Karpas-422 (cell line): ENCODE measurements around the gene RCHY1. TPM values are rescaled to one million over a fixed set of nuclear protein-coding genes. Genes with fewer than 3 reads are reported as not detected.
"Not testable (repeated sequence)": the region's sequence is repeated elsewhere in the genome, so short reads cannot be mapped to it uniquely, and the experiment has no call there.

Experiments
- DNase-seq: peaks from one replicate; pipeline ENCODE4 v3.0.0-alpha.2; 2015
- H2AFZ ChIP-seq: fragments of 200-600 bp; sonication (generic); 2 replicates; pipeline ENCODE4 v1.6.1; 2014; ENCODE audit warnings: antibody characterized with exemption, low read length, mixed read lengths
- H3K27ac ChIP-seq: fragments of 200-600 bp; sonication (generic); 2 replicates; pipeline ENCODE4 v1.5.1; 2014; ENCODE audit warnings: mild to moderate bottlenecking, low read length, moderate library complexity
- H3K27me3 ChIP-seq: fragments of 200-600 bp; sonication (generic); 2 replicates; pipeline ENCODE4 v1.6.1; 2014; ENCODE audit warnings: low read length, mixed read lengths
- H3K36me3 ChIP-seq: fragments of 200-600 bp; sonication (generic); 2 replicates; pipeline ENCODE4 v1.6.1; 2014; ENCODE audit warnings: low read length, mixed read lengths; ENCODE audit not compliant: insufficient read depth
- H3K4me1 ChIP-seq: fragments of 200-600 bp; sonication (generic); 2 replicates; pipeline ENCODE4 v1.6.1; 2014; ENCODE audit warnings: mild to moderate bottlenecking, low read length, mixed read lengths
- H3K4me2 ChIP-seq: fragments of 200-600 bp; sonication (generic); 2 replicates; pipeline ENCODE4 v1.6.1; 2014; ENCODE audit warnings: low read length, low read depth, mild to moderate bottlenecking; ENCODE audit not compliant: poor library complexity, severe bottlenecking
- H3K4me3 ChIP-seq: fragments of 200-600 bp; sonication (generic); 2 replicates; pipeline ENCODE4 v1.5.1; 2014; ENCODE audit warnings: mild to moderate bottlenecking, antibody characterized with exemption, low read length, mixed read lengths
- H3K79me2 ChIP-seq: fragments of 200-600 bp; sonication (generic); 2 replicates; pipeline ENCODE4 v1.6.1; 2014; ENCODE audit warnings: mild to moderate bottlenecking, low read length, mixed read lengths
- H3K9ac ChIP-seq: fragments of 200-600 bp; sonication (generic); 2 replicates; pipeline ENCODE4 v1.6.0; 2014; ENCODE audit warnings: low read length
- H3K9me2 ChIP-seq: fragments of 200-600 bp; sonication (generic), shearing (Covaris generic); replicated peaks from 2 replicates; pipeline ENCODE4 v1.6.0; 2014; ENCODE audit warnings: mild to moderate bottlenecking, low read length, moderate library complexity; ENCODE audit not compliant: insufficient read depth
- H3K9me3 ChIP-seq: fragments of 300-700, 200-600 bp; sonication (generic); 2 replicates; pipeline ENCODE4 v1.6.1; 2014; ENCODE audit warnings: low read length, mixed read lengths
- H4K20me1 ChIP-seq: fragments of 200-600 bp; sonication (generic); 2 replicates; pipeline ENCODE4 v1.6.1; 2014; ENCODE audit warnings: mild to moderate bottlenecking, antibody characterized with exemption, low read length, low read depth; ENCODE audit not compliant: insufficient read depth
- total RNA-seq: library from RNA; depleted of rRNA; stranded (reverse); fragments of >200 nt; shearing (Covaris generic); gene quantifications from 2 replicates; pipeline ENCODE4 v1.2.3, GENCODE V29; 2014; ENCODE audit warnings: low replicate concordance

RCHY1 gene
- total RNA-seq, 1 experiment from 2014 or later, result 13.7 TPM

- Histone ChIP-seq H4K20me1 (no peaks in the 10 kb centered on the region), H2AFZ (no peak overlapping the region), H3K4me3 (no peak overlapping the region), H3K79me2 (0 out of 2 replicates have a peak, but pooled peaks cover under 1% of the 10 kb centered on the region), H3K9ac (no peak overlapping the region), H3K4me1 (no peaks in the 10 kb centered on the region), H3K9me3 (no peaks in the 10 kb centered on the region), H3K27ac (no peak overlapping the region), H3K27me3 (no peaks in the 10 kb centered on the region), H3K9me2 (no peaks in the 10 kb centered on the region), H3K36me3 (peaks cover 15% of the 10 kb centered on the region), H3K4me2 (no peak overlapping the region)
- DNase-seq, result no peak
Observed at GRCh38 chr4:75530556-75531322, 16.5 kb upstream of the RCHY1 start.

GRCh38 chr4:75527482-75527881 lies 13.3 kb upstream of the RCHY1 start:
- no peak overlapping the region for H3K4me3 ChIP-seq
- no peak overlapping the region for H3K9ac ChIP-seq
- H3K36me3 ChIP-seq, result peaks cover 18% of the 10 kb centered on the region
- no peak overlapping the region for H3K27ac ChIP-seq
- H3K79me2 ChIP-seq, result 0 out of 2 replicates have a peak, but pooled peaks cover 3% of the 10 kb centered on the region
- no peaks in the 10 kb centered on the region for H3K4me1 ChIP-seq
- no peak overlapping the region for H3K4me2 ChIP-seq
- H3K9me2 ChIP-seq, result no peaks in the 10 kb centered on the region
- H3K27me3 ChIP-seq, result no peaks in the 10 kb centered on the region
- no peak overlapping the region for H2AFZ ChIP-seq
- no peaks in the 10 kb centered on the region for H3K9me3 ChIP-seq
- no peak for DNase-seq
- no peaks in the 10 kb centered on the region for H4K20me1 ChIP-seq

DNA sequence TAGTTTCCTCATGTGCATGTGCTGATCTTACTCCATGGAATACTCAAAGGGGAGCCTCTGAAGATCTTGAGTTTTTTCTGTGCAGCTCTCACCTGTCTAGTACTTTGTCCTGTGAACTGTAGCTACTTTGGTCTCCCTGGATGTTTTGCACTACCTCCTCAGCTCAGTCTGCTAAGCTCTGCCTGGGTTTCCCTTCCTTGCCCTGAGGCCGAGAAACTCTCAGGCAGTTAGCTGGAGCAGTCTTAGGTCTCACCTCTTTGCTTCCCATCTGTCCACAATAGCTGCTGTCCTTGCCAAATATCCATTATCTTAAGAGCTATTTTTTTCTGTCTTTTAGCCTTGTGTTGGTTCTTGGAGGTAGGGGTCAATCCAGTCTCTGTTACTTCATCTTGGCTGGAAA lies 11.7 kb upstream of the RCHY1 start:
- H3K4me1 ChIP-seq, result no peaks in the 10 kb centered on the region
- no peak overlapping the region for H3K27ac ChIP-seq
- no peak overlapping the region for H3K4me3 ChIP-seq
- H3K27me3 ChIP-seq, result no peaks in the 10 kb centered on the region
- H3K9ac ChIP-seq, result no peak overlapping the region
- H3K36me3 ChIP-seq, result peaks cover 15% of the 10 kb centered on the region
- no peak overlapping the region for H2AFZ ChIP-seq
- no peaks in the 10 kb centered on the region for H3K9me2 ChIP-seq
- peaks cover 3% of the 10 kb centered on the region; the same call in 1 of the 2 replicates for H3K79me2 ChIP-seq
- no peaks in the 10 kb centered on the region for H4K20me1 ChIP-seq
- H3K9me3 ChIP-seq, result no peaks in the 10 kb centered on the region
- no peak overlapping the region for H3K4me2 ChIP-seq
- no peak for DNase-seq

DNA sequence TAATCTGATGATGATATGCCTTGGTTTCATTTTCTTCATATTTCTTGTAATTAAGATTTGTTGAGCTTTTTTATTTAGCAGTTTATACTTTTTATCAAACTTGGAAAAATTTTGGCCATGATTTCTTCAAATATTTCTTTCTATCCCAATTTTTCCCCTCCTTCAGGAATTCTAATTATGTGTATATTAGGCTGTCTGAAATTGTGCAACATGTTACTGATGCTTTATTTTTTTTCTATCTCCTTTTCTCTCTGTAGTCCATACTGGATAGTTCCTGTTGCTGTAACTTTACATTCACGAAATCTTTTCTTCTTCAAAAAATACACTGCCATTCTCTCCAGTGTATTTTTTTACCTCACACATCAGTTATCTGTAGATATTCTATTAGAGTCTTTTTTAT lies 10.9 kb upstream of the RCHY1 start:
- peaks cover 9% of the 10 kb centered on the region for H3K36me3 ChIP-seq
- H3K27ac ChIP-seq, result no peak overlapping the region
- no peak overlapping the region for H3K9ac ChIP-seq
- H2AFZ ChIP-seq, result no peak overlapping the region
- H3K4me1 ChIP-seq, result no peaks in the 10 kb centered on the region
- H3K79me2 ChIP-seq, result peaks cover 8% of the 10 kb centered on the region; the same call in 1 of the 2 replicates
- no peak overlapping the region for H3K4me3 ChIP-seq
- H4K20me1 ChIP-seq, result no peaks in the 10 kb centered on the region
- no peak for DNase-seq
- H3K4me2 ChIP-seq, result no peak overlapping the region
- no peaks in the 10 kb centered on the region for H3K9me2 ChIP-seq
- H3K9me3 ChIP-seq, result no peaks in the 10 kb centered on the region
- no peaks in the 10 kb centered on the region for H3K27me3 ChIP-seq

DNA sequence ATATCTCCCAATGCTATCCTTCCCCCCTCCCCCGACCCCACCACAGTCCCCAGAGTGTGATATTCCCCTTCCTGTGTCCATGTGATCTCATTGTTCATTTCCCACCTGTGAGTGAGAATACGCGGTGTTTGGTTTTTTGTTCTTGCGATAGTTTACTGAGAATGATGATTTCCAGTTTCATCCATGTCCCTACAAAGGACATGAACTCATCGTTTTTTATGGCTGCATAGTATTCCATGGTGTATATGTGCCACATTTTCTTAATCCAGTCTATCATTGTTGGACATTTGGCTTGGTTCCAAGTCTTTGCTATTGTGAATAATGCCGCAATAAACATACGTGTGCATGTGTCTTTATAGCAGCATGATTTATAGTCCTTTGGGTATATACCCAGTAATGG lies 5.2 kb upstream of the RCHY1 start:
- H3K9me3 ChIP-seq, DNase-seq: not testable (repeated sequence)

DNA sequence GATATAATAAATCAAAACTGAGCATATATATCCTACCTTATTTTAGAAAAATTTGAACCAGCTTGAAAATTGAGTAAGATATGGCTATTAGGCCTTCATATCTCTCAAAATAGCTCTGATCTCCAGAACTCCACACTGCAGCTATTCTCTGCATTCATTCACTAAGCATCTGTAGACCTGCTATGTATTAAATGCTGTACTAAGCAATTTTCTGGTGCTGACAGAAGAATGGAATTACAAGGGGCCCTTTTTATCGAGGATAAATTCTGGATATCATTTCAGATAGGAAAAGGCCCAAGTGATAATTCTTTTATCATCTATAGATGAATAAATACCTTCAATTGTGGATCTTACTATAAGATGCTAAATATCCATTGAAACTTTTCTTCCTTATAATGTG lies 1.9 kb upstream of the RCHY1 start:
- no peak overlapping the region for H3K27ac ChIP-seq
- H3K9me3 ChIP-seq, result no peaks in the 10 kb centered on the region
- peaks cover 57% of the 10 kb centered on the region for H3K79me2 ChIP-seq

More for the DNA sequence above, 5.2 kb upstream of the RCHY1 start:
- peaks cover 27% of the 10 kb centered on the region for H3K79me2 ChIP-seq
- H3K4me3 ChIP-seq, H3K4me2 ChIP-seq, H3K27ac ChIP-seq, H3K27me3 ChIP-seq, H3K9ac ChIP-seq, H3K36me3 ChIP-seq, H3K4me1 ChIP-seq, H4K20me1 ChIP-seq, H2AFZ ChIP-seq, H3K9me2 ChIP-seq: not testable (repeated sequence)

DNA sequence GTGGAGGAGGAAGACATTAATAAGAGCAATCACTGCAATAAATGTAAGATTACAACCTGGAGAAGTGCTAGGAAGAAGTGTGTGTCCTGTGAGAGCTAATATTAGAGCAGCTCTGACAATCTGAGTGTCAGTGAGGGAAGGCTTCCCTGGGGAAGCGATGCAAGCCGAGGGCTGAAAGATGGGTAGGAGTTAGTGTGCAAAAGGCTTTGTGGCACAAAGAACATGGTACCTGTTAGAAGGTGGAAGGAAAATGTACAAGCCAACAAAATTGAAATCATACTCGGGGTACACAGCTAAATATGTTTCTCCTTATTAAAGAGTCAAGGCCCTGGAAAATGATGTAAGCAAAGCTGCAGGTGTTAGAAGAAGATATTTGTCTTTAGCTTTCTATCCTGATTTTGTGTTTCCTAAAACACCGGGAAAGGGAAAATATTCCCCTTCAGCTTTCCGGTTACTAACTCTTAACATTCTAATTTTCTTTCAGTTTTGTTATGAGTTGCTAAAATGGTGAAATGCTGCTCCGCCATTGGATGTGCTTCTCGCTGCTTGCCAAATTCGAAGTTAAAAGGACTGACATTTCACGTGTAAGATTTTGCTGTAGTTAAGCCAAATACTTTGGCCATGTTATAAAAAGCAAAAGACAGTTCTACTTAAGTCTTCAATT lies 878 bp upstream of the RCHY1 start:
- no peaks in the 10 kb centered on the region for H4K20me1 ChIP-seq
- H3K4me2 ChIP-seq, result peak overlapping the region; percentile 92
- peak overlapping the region; percentile 83 for H3K27ac ChIP-seq
- H3K9me2 ChIP-seq, result no peaks in the 10 kb centered on the region
- no peaks in the 10 kb centered on the region for H3K27me3 ChIP-seq
- peaks cover 27% of the 10 kb centered on the region for H3K4me1 ChIP-seq
- H3K9me3 ChIP-seq, result no peaks in the 10 kb centered on the region
- H3K36me3 ChIP-seq, result peaks cover 13% of the 10 kb centered on the region
- H3K4me3 ChIP-seq, result peak overlapping the region; percentile 95
- H3K79me2 ChIP-seq, result peaks cover 63% of the 10 kb centered on the region
- peak; percentile 50 for DNase-seq
- no peak overlapping the region for H2AFZ ChIP-seq
- H3K9ac ChIP-seq, result peak overlapping the region; percentile 94

More for the DNA sequence above, 1.9 kb upstream of the RCHY1 start:
- H3K4me2 ChIP-seq, result peak overlapping the region; percentile 92
- H3K9me2 ChIP-seq, result no peaks in the 10 kb centered on the region
- H3K27me3 ChIP-seq, result no peaks in the 10 kb centered on the region
- H4K20me1 ChIP-seq, result no peaks in the 10 kb centered on the region
- no peak overlapping the region for H2AFZ ChIP-seq
- peaks cover 9% of the 10 kb centered on the region for H3K36me3 ChIP-seq
- H3K4me1 ChIP-seq, result peaks cover 27% of the 10 kb centered on the region
- H3K4me3 ChIP-seq, result no peak overlapping the region
- H3K9ac ChIP-seq, result peak overlapping the region; percentile 94; the same call in 1 of the 2 replicates
- DNase-seq, result no peak

DNA sequence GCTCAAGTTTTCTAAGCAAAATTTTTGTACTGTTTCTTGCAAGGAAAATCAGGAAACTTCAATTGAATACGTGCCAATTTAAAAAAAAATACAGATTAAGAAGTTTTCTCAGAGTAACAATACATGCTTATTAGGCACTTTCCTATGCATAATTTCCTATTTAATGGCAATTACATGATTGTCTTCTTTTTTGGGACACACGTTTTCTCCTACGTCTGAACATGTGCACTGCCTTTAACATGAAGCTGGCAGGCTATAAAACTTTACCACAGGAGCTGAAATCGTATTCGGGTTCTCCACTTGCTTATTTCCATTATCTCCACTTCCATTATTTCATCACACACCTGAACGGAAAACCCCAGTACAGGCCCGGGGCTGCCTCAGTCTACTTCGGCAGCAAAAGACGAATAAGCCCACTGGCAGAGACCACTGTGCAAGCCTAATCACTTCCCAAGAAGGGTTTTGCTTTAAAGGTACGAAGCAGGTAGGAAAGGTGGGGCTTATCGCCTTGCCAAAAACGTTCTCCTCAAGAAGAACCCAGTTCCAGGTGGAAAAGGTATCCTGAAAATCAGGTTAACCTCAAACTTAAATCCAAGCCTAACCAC lies 575 bp downstream of the RCHY1 start:
- peaks cover 10% of the 10 kb centered on the region for H3K36me3 ChIP-seq
- H3K4me3 ChIP-seq, result peak overlapping the region; percentile 95
- H3K4me1 ChIP-seq, result peaks cover 27% of the 10 kb centered on the region
- no peaks in the 10 kb centered on the region for H3K9me3 ChIP-seq
- no peaks in the 10 kb centered on the region for H4K20me1 ChIP-seq
- H2AFZ ChIP-seq, result 0 out of 2 replicates have a peak overlapping the region, but pooled peaks have one; percentile 50
- no peaks in the 10 kb centered on the region for H3K27me3 ChIP-seq
- no peak for DNase-seq
- H3K79me2 ChIP-seq, result peaks cover 74% of the 10 kb centered on the region
- H3K27ac ChIP-seq, result peak overlapping the region; percentile 40; the same call in 1 of the 2 replicates
- H3K9me2 ChIP-seq, result no peaks in the 10 kb centered on the region
- peak overlapping the region; percentile 92 for H3K4me2 ChIP-seq
- H3K9ac ChIP-seq, result peak overlapping the region; percentile 94
